Dermis microvascular lymphatic vessel endothelial cell (primary cell): ENCODE measurements around the gene SNHG17. TPM values are rescaled to one million over a fixed set of nuclear protein-coding genes. Genes with fewer than 3 reads are reported as not detected.
"Not testable (repeated sequence)": the region's sequence is repeated elsewhere in the genome, so short reads cannot be mapped to it uniquely, and the experiment has no call there.

ENCODE experiments used
- DNase-seq, 2 donors: peaks; one replicate each; pipeline versions ENCODE4 v3.0.0 to v3.0.0-alpha.2; 2010; ENCODE audit warnings: low read depth in 2 of 2
- total RNA-seq: library from RNA; depleted of rRNA; stranded (reverse); fragments of >200 nt; gene quantifications from 2 replicates; pipeline ENCODE4 v1.2.1, GENCODE V29; 2014

Gene SNHG17
- total RNA-seq, 1 donor from 2014 or later: 5.1 TPM

DNA sequence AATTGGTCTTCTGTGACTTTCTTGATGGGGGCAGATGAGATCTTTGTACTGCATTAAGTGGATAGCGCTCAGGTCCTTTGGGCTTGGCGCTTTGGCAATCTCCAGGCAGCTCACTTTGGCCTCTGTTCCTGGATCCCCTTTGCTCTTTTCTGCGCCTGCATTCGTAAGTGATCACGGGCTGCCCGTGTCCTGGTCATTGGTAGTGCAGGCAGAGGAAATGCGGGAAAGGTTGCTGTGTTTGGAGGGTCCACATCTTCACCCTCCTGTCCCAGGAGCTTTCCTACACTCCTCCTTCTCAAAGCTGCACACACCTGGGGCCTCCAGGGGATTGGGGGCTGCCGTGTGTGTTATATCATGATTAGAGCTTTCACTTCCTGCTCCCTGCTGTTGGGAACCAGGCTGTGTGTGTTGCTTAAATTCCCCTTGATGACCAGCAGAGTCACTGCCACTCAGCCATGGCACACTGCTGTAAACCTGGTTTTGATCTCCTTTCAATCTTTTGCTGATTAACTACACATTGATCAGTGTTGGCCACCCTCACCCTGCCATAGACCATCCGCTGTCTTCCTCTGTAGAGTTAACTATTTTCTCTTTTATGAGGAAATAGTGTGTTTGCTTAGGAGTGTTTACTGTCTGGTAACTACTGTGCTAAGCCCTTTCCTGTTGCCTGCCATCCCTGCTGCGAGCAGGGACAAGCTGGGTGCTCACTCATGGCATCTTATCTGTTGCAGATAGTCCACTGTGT lies 13.0 kb upstream of the SNHG17 start:
- no peak for DNase-seq

DNA sequence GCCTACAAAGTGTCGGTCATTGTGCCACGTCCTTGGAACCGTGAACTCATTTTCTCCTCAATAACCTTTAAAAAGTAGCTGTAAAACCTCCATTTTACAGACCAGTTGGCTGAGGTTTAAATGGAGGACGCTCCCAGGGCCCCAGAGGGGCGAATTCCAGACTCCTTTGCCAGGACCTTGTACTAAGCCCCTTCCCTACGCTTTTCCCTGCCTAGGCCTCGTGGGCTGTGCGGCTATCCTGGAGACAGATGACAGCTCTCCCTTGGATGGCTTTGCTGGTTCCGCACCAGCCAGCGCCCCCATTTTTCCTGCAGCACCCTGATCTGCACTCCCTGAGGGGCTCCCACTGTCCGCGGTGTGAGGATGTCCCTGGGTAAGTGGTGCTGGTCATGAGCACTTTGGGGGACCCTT lies 12.1 kb upstream of the SNHG17 start:
- no peak for DNase-seq

DNA sequence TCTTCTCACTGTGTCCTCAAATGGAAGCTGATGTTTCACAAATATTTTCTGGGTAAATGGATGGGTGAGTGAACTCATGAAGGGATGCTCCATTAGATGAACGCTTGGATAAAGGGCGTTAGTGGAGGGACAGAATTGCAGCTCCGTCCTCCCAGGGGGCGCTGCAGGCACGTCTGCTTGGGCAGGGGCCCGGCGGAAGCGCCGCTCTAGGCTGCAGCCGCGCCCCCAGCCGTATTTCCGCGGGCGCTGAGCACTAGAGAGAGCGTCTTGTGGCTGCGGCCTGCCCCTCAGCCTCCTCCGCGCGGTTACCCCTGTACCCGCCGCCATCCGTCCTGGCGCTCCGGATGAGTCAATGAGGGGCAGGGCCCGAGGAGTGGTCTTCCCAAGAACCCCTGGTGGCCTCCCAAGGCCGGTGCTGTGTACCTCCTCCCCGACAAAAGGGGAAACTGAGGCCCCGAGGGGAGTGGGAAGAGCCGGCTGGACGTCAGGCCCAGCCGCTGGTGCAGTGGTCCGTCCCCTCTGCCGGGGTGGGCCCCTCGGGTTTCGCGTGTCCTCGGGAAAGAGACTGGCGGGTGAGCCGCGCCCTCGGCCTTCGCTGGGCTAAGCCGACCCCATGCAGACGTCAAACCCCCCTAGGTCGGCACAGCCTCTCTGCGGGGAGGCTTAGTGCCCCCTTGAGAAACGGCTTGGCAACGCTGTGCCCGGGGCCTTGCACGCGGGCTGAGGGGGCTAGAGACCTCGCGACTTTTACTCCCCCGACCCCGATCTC lies 11.5 kb upstream of the SNHG17 start:
- DNase-seq: peak; percentile 86 to 96

DNA sequence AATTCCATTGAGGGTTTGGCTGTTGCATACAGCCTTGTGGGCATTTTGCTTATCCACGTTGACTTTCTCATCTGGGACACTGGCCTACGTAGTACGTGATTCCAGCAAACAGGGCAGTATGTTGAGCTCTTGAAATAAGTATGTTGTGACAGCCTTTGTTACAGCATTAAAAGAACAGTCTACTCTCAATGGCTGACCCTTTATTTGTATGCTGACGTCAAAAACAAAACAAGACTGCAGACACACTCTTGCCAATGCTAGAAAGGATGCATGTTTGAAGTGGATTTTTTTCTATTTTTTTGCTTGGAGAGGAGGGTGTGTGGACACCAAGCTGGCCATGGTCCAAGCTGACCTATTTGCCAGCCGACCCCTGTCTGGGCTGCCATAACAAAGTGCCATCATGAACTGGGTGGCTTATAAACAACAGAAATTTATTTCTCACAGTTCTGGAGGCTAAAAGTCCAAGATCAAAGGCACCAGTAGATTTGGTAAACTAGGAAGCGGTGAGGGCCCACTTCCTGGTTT lies 10.8 kb upstream of the SNHG17 start:
- DNase-seq: no peak

DNA sequence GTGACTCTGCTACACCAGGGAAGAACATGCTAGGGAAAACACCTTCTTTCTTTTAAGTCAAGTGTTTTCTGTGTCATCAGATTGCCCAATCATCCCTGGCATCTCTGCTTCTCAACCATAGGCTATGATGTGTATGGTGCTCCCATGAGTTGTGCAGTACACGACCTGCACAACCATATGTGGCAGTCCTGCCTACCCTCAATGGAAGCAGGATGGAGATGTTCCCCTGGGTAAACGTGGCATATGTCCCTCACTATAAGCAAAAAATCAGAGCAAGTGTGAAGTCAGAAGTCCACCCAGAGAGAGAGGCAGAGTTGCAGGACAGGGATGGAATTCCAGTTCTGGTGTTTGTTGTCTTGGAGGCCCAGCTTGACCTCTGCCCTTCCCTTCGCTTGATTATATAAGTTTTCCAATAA lies 10.3 kb upstream of the SNHG17 start:
- DNase-seq: no peak

DNA sequence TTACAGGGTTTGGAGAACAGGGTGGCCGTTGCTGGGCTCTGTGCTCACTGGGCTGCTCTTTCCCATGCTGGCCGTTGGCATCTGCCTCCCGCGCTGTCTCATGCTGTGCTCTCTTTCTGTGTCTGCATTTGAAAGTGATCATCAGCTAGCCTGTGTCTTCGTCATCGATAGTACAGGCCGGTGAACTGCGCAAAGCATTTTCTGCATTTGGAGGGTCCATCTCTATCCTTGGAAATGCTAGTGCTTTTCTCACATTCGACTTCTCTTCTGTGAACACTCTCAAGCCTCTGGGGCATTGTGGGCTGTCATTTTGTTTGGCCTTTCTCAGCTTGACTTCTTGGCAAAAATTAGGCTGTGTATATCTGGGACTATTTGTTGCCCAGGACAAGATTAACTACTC lies 6.8 kb upstream of the SNHG17 start:
- DNase-seq: no peak

DNA sequence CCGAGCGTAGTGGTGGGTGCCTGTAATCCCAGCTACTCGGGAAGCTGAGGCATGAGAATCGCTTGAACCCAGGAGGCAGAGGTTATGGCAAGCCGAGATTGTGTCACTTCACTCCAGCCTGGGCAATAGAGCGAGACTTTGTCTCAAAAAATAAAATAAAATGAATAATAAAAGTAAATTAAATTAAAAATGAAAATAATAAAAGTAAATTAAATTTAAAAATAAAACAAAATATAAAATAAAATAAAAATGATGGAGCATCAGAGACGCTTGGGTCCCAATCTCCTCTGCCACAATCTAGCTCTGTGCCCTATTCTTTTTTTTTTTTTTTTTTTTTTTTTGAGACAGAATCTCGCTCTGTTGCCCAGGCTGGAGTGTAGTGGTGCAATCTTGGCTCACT lies 6.0 kb upstream of the SNHG17 start:
- DNase-seq: not testable (repeated sequence)

DNA sequence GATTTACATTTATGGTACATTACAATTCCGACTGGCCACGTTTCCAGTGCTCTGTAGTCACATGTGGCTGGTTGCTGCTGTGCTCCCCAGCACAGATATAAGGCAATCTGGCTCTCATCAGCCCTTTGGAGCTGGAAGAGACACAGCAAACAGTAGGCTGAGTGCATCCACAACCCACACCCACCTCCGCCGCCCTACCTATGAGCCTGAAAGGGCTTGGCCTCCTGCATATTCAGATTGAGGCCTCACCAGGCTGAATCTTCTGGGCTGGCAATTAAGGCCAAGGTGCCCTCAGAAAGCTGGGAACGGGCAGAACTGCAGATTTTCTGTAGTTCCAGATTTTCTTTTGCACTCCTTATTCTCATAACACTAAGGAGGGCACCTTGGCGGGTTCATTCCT lies 2.7 kb upstream of the SNHG17 start:
- no peak for DNase-seq

DNA sequence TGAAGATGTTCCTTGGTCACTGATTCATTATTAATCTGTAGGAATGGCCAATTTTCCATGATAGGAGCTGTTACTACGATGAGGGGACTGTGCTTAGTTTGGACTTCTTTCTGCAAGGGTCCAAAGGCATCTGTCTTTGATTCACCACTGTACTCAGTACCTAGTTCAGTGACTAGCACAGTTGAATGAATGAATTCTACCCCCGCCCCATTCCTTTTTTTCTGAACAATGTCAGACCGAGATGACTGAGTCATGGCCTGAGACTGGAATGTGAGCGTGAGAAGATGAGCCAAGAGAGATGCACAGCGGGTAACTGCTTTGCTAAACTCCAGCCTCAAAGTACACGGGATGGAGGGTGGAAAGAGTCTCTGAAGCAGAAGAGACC lies 419 bp upstream of the SNHG17 start:
- DNase-seq: no peak

DNA sequence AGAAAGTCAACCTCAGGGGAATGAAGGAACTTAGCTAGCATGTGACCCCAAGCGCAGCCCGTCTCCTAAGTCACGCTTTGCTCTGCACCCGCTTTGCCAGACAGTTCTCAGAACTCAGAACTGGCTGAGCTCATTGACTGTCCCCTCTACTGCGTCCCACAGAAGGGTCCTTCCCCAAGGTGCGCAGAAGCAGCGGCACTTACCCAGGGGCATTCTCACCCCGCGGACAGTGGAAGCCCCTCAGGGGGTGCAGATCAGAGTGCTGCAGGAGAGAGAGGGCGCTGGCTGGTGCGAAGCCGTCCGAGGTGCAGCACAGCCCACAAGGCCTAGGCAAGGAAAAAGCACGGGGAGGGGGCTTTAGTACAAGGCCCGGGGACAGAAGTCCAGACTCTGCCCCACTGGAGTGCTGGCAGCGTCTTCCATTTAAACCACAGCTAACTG lies 807 bp downstream of the SNHG17 start:
- peak in 1 of 2 donors; percentile 38 for DNase-seq

DNA sequence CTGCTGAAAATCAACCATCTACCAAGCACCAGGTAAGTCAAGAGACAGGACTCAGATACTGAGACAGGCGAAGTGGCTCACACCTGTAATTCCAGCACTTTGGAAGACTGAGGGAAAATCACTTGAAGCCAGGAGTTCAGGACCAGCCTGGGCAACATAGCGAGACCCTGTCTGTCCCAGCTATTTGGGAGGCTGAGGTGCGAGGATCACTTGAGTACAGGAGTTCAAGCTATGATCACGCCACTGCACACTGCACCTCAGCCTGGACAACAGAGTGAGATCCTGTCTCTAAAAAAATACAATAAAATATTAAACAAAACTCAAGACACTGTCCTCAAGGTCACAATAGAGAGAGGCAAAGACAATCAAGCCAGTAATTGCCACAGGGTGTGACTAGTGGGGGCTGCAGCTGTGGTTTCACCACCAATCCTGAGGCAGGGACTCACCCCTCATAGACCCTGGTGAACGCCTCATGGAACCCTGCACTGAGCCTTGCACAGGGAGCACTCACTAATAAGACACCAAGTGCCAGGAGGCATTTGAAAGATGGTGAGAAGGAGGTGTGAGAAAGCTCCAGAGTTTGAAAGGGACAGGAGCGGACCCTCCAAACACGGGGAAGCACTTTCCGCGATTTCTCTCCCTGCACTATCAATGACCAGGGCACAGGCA lies 1.7 kb downstream of the SNHG17 start:
- no peak for DNase-seq

DNA sequence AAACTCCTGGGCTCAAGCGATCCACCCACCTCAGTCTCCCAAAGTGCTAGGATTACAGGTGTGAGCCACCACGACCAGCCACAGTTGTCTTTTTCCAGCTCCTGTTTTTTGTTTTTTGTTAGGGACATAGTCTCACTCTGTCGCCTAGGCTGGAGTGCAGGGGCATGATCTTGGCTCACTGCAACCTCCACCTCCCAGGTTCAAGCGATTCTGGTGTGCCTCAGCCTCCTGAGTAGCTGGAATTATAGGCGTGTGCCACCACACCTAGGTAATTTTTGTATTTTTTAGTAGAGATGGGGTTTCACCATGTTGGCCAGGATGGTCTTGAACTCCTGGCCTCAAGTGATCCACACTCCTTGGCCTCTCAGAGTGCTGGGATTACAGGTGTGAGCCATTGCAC lies 2.3 kb downstream of the SNHG17 start:
- DNase-seq: not testable (repeated sequence)

DNA sequence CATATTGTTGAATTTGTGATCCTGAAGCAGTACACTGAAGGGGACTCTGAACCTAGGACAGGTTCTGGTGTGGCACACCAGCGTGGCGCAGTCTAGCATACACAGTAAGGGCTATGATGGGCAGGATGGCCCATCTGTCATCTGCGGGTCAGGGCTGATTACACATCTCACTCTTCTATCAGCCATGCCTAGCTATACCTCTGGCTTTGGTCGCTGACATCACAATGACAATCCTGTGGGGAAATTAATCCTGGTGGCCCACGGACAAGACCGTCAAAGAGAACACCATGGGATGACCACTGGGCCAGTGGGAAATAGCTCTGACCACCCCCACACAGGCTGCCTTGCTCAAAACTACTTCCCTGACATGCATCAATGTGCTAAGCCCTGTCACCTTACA lies 2.8 kb downstream of the SNHG17 start:
- DNase-seq: no peak

DNA sequence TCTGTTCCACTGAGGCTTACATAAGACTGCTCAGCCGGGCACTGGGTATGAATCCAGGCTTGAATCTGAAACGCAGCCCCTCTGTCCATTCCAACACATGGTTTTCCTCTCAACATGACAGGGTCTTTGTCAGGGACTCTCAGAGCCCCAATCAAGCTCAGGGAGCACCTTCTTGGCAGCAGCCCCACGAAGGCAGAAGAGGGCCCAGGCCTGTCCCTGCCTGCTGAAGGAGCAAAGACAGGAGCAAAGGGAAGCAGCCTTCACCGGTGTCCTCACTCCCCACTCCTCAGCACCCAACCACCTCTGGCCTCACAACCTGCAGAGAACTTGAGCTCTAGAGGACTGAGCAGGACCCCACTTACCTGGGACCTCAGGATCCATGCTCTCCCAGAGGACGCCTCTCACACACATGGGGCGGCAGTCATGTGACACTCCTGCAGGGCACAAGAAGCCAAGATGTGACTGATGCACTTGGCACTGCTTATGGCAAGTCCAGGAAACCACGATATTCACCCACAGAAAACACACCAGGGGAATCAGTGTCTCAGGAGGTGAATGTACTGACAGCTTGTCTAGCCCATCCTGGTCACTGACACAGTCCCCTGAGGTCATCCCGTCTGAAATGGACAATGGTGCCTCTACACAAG lies 4.3 kb downstream of the SNHG17 start:
- no peak for DNase-seq

DNA sequence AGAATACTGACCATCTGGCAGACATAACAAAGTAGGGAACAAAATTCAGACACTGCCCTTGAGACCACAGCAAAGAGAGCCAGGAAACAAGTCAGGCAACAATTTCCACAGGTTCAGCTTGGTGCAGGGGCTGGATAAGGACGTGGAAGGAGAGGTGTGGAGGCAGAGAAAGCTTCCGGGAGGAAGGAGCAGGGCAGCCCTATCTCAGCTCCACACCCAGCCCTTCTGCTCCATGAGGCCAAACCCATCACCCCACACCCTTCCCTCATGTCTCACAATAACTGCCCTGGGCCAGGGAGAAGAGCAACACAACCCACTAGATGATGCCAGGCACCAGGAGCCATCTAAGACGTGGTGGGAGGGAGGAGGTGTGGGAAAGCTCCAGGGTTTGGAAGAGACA lies 5.8 kb downstream of the SNHG17 start:
- DNase-seq: no peak

DNA sequence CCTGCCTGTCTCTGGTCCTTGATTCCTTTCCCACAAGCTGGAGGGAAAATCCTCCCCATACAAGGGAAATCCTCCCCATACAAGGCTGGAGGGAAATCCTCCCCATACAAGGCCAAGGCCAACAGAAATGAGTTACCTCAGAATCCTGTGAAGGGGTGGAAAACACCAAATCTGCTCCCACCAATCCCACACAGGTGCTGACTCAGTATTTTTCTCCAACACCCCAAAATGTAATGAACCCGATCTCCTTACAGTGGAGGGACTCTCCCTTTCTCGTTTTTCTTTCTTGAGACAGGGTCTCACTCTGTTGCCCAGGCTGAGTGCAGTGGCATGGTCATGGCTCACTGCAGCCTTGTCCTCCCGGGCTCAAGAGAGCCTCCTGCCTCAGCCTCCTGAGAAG lies 6.3 kb downstream of the SNHG17 start:
- DNase-seq: no peak

DNA sequence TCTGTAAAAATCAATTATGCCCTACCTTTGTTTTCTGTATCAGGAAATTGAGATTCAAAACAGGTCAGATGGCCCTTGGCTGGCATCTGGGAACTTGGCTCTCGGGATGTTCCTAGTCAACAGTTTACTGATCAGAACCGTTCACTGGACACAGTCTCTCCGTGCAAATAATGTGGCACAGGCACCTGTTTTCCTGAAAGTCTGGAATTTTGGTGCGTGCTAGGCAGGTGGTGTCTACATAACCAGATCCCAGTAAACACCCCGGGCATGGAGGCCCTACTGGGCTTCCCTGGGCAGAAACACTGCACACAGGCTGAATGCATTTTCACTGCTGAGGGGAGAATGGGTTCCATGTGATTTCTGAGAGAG lies 7.5 kb downstream of the SNHG17 start:
- DNase-seq: no peak

DNA sequence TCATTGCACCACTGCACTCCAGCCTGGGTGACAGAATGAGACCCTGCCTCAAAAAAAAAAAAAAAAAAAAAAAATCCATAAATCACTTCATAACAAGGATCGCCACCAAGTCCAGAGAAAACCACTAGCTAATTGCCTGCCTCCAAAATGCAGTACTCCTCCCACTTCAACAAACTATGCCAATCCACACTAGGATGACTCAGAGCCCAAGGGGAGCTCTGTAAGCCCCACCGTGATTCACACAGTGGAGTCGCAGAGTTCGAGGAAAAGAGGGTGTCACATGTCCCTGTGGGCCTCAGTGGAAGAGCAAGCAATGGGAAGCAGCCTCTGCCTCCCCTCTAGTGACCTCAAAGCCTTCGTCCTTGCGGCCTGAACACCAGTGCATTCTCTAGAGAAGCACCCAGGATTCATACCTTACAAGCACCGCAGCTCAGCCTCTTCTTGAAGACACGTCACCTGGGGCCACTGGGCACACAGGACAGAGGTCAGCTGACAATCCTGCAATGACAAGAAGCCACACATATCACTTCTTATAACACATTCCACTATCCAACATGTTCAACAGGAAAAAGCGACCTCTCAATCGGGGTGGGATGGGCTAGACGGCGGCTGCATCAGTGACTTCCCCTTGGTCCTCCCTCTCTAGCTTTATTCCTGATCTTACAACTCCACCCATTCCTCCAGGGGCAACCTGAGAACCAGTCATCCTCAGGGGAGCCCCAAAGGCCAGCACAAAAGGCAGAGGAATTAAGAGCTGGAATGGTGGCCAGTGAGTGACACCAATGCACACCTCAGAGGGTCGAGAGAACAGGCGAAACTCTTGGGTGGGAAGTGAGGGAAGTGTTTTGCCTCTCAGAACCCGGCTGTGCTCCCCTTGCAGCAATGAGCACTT lies 8.9 kb downstream of the SNHG17 start:
- peak in 1 of 2 donors; percentile 64 for DNase-seq

DNA sequence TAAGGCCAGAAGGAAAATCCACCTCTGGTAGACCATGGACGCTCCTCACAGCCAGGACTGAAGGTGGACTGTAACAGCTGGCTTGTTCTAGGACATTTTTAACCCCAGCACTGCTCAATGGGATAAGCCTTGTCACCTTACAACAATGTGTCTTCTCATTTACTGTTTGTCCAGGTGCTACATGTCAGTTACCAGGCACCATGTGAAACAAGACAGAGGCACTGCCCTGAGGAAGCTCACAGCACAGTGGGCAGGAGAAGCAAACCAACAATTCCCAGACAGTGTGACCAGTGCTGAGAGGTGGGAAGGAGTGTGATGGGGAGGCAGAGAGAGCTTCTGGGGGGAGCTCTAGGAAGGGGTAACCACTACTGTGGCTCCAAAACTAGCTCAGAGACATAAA lies 10.7 kb downstream of the SNHG17 start:
- no peak for DNase-seq

DNA sequence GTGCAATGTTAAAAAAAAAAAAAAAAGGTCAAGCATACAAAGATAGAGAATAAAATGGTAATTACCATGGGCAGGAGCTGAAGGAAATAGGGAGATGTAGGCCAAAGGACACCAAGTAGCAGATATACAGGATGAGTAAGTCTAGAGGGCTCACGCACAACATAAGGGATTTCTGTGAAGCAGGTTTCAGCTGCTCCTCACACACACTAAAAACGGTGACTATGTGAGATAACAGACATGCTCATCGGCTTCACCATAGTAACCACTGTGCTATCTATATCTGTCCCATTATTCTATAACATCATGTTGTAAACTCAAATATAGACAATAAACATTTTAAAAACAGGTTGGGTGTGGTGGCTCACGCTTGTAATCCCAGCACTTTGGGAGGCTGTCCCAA lies 11.6 kb downstream of the SNHG17 start:
- no peak for DNase-seq

DNA sequence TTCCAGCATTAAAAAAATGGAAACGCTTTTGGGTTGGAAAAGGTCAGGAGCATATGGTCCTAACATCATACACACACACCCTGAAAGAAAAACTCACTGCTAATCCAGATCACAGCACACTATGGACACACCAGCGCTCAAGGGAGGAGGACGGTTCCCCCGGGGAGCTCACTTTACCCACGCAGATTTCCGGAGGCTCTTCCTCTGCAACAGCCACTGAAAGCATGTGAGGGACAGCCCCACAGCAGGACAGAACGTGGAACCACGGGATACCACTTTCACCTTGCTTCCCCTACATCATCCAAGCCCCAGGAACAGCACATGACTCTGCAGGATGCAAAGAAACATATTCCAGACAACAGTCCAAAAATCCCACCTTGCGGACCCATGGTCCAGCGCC lies 13.2 kb downstream of the SNHG17 start:
- no peak for DNase-seq
